Osteocyte (in vitro differentiated cells): ENCODE results near the gene INSRR. TPM values are rescaled to one million over a fixed set of nuclear protein-coding genes. Genes with fewer than 3 reads are reported as not detected.

ENCODE experiments used
- DNase-seq: peaks from one replicate; pipeline ENCODE4 v3.0.0; 2021; ENCODE audit warnings: mixed read lengths; ENCODE audit not compliant: unreplicated experiment; ENCODE audit errors: extremely low spot score
- H3K27ac Mint-ChIP-seq: one replicate; pipeline ENCODE4 v1.8.0; 2021; ENCODE audit warnings: mild to moderate bottlenecking, mixed read lengths; ENCODE audit not compliant: unreplicated experiment
- H3K27me3 Mint-ChIP-seq: one replicate; pipeline ENCODE4 v1.8.0; 2021; ENCODE audit warnings: mixed read lengths; ENCODE audit not compliant: unreplicated experiment
- H3K36me3 Mint-ChIP-seq: one replicate; pipeline ENCODE4 v1.8.0; 2021; ENCODE audit warnings: mixed read lengths; ENCODE audit not compliant: unreplicated experiment
- H3K4me1 Mint-ChIP-seq: one replicate; pipeline ENCODE4 v1.8.0; 2021; ENCODE audit warnings: mixed read lengths; ENCODE audit not compliant: unreplicated experiment
- H3K4me3 Mint-ChIP-seq: one replicate; pipeline ENCODE4 v1.8.0; 2021; ENCODE audit warnings: mild to moderate bottlenecking, moderate library complexity, mixed read lengths; ENCODE audit not compliant: unreplicated experiment
- H3K9me3 Mint-ChIP-seq: one replicate; pipeline ENCODE4 v1.8.0; 2021; ENCODE audit warnings: mixed read lengths; ENCODE audit not compliant: unreplicated experiment
- CTCF ChIP-seq: fragments of 200-600 bp; sonication (generic); IDR thresholded peaks from 2 replicates; pipeline ENCODE4 v1.5.0; 2021; ENCODE audit warnings: antibody characterized with exemption, mild to moderate bottlenecking, moderate library complexity
- total RNA-seq: library from RNA; stranded (reverse); gene quantifications from 2 replicates; pipeline ENCODE4 v1.2.1, GENCODE V29; 2021

INSRR gene
- total RNA-seq, 1 donor from 2014 or later: 0.21 TPM

- no peak for DNase-seq
- Mint-ChIP-seq H3K4me1 (no peaks in the 10 kb centered on the region), H3K27me3 (peaks cover 43% of the 10 kb centered on the region), H3K27ac (no peak overlapping the region), H3K4me3 (no peak overlapping the region), H3K36me3 (no peaks in the 10 kb centered on the region), H3K9me3 (no peaks in the 10 kb centered on the region)
- no peak for TF ChIP-seq CTCF
These were observed 28.8 kb upstream of the INSRR start for GRCh38 chr1:156887734-156888133.

GRCh38 chr1:156887317-156887716, 28.4 kb upstream of the INSRR start:
- Mint-ChIP-seq H3K4me3 (no peak overlapping the region), H3K9me3 (no peaks in the 10 kb centered on the region), H3K36me3 (no peaks in the 10 kb centered on the region), H3K27me3 (peaks cover 43% of the 10 kb centered on the region), H3K4me1 (no peaks in the 10 kb centered on the region), H3K27ac (no peak overlapping the region)
- TF ChIP-seq CTCF: no peak
- DNase-seq: no peak

- DNase-seq: no peak
- Mint-ChIP-seq H3K4me3 (no peak overlapping the region), H3K4me1 (no peaks in the 10 kb centered on the region), H3K9me3 (no peaks in the 10 kb centered on the region), H3K27me3 (peaks cover 48% of the 10 kb centered on the region), H3K27ac (no peak overlapping the region), H3K36me3 (no peaks in the 10 kb centered on the region)
- TF ChIP-seq CTCF: no peak
These were observed 27.8 kb upstream of the INSRR start for GRCh38 chr1:156886583-156887281.

- no peak for DNase-seq
- Mint-ChIP-seq H3K27me3 (peaks cover 53% of the 10 kb centered on the region), H3K9me3 (no peaks in the 10 kb centered on the region), H3K27ac (no peak overlapping the region), H3K36me3 (no peaks in the 10 kb centered on the region), H3K4me3 (no peak overlapping the region), H3K4me1 (no peaks in the 10 kb centered on the region)
- no peak for TF ChIP-seq CTCF
These were observed 27.0 kb upstream of the INSRR start for GRCh38 chr1:156885880-156886355.

GRCh38 chr1:156885314-156885713, 26.4 kb upstream of the INSRR start:
- Mint-ChIP-seq H3K36me3 (no peaks in the 10 kb centered on the region), H3K27ac (no peak overlapping the region), H3K4me1 (no peaks in the 10 kb centered on the region), H3K9me3 (no peaks in the 10 kb centered on the region), H3K4me3 (no peak overlapping the region), H3K27me3 (peaks cover 57% of the 10 kb centered on the region)
- no peak for DNase-seq
- TF ChIP-seq CTCF: no peak
